ENCODE data around the gene CDA. TPM values are rescaled to one million over a fixed set of nuclear protein-coding genes. Genes with fewer than 3 reads are reported as not detected.
A peak's percentile ranks its signal among the peaks of the same experiment; 100 is the strongest.

CDA gene
- total and polyA plus RNA-seq, 2 donors from 2014 or later, result 6.0 to 29.9 TPM

DNA sequence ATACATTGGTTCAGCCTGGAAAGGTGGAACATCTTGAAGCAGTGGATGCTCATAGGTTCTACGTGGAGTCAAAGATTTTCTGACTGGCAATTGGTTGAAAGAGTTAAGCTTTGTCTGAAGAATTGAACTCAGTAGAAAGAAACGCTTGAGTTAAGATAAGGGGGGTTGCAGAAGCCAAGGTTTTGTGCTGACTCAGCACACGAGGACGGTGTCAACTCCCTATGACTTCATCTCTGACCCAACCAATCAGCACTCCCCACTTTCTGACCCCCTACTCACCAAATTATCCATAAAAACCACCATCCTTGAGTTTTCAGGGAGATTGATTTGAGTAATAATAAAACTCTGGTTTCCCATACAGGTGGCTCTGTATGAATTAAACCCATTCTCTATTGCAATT, 41.8 kb downstream of the CDA start:
- no peak overlapping the region for H3K9ac ChIP-seq (ENCODE audit: low read length in 3 of 3)
- H3K9me3 ChIP-seq (ENCODE audit: control insufficient read depth in 2 of 3, insufficient read depth in 1 of 3, low read length in 3 of 3), result no peaks in the 10 kb centered on the region
- TF ChIP-seq CTCF (IDR thresholded peaks at IDR 0.05; ENCODE audit: borderline replicate concordance, extremely low read depth, insufficient read depth), result no peak
- DNase-seq (no peak), FAIRE-seq (no peak)
- no peak overlapping the region for H3K4me3 ChIP-seq (ENCODE audit: low read length in 3 of 3)
- H3K27ac ChIP-seq (ENCODE audit: low read depth in 2 of 2, low read length in 2 of 2), result no peak overlapping the region
- H3K36me3 ChIP-seq (ENCODE audit: control insufficient read depth in 2 of 3, insufficient read depth in 3 of 3, low read length in 3 of 3), result no peaks in the 10 kb centered on the region
- H3K4me1 ChIP-seq (ENCODE audit: control insufficient read depth in 2 of 3, insufficient read depth in 2 of 3, low read depth in 1 of 3, low read length in 3 of 3), result peaks cover 0 to 9% (median 6%) of the 10 kb centered on the region in 3 donors
- intact Hi-C loops (cut with DNase I), result no loop called here
- no peaks in the 10 kb centered on the region for H3K27me3 ChIP-seq (ENCODE audit: control insufficient read depth, insufficient read depth, low read length)

GRCh38 chr1:20632386-20632785, 43.5 kb downstream of the CDA start:
- DNase-seq (no peak), FAIRE-seq (no peak)
- TF ChIP-seq CTCF (IDR thresholded peaks at IDR 0.05; ENCODE audit: borderline replicate concordance, extremely low read depth, insufficient read depth), result no peak
- H3K4me1 ChIP-seq (ENCODE audit: control insufficient read depth in 2 of 3, insufficient read depth in 2 of 3, low read depth in 1 of 3, low read length in 3 of 3), result peaks cover 0 to 9% (median 6%) of the 10 kb centered on the region in 3 donors
- peak overlapping the region in 1 of 3 donors; percentile 85 for H3K4me3 ChIP-seq (ENCODE audit: low read length in 3 of 3)
- H3K27me3 ChIP-seq (ENCODE audit: control insufficient read depth, insufficient read depth, low read length), result no peaks in the 10 kb centered on the region
- H3K9ac ChIP-seq (ENCODE audit: low read length in 3 of 3), result no peak overlapping the region
- no peak overlapping the region for H3K27ac ChIP-seq (ENCODE audit: low read depth in 2 of 2, low read length in 2 of 2)
- intact Hi-C loops (cut with DNase I), result no loop called here
- no peaks in the 10 kb centered on the region for H3K9me3 ChIP-seq (ENCODE audit: control insufficient read depth in 2 of 3, insufficient read depth in 1 of 3, low read length in 3 of 3)
- peaks cover 0 to 7% (median 3%) of the 10 kb centered on the region in 3 donors for H3K36me3 ChIP-seq (ENCODE audit: control insufficient read depth in 2 of 3, insufficient read depth in 3 of 3, low read length in 3 of 3)

GRCh38 chr1:20633190-20634064, 44.5 kb downstream of the CDA start, which contains the start of gene PINK1:
TSS of gene PINK1 (plus strand) at chr1:20633458. CDS start at chr1:20633549, 91 bp downstream.
- Histone ChIP-seq H3K9ac (ENCODE audit: low read length in 3 of 3) (peak within 1 kb of the TSS; percentile 58 to 95 (median 79)), H3K27me3 (ENCODE audit: control insufficient read depth, insufficient read depth, low read length) (no peaks in the 10 kb centered on the region), H3K4me1 (ENCODE audit: control insufficient read depth in 2 of 3, insufficient read depth in 2 of 3, low read depth in 1 of 3, low read length in 3 of 3) (peaks cover 0 to 9% (median 6%) of the 10 kb centered on the region in 3 donors), H3K36me3 (ENCODE audit: control insufficient read depth in 2 of 3, insufficient read depth in 3 of 3, low read length in 3 of 3) (peaks cover 0 to 17% (median 10%) of the 10 kb centered on the region in 3 donors), H3K4me3 (ENCODE audit: low read length in 3 of 3) (peak within 1 kb of the TSS; percentile 69 to 85 (median 72)), H3K27ac (ENCODE audit: low read depth in 2 of 2, low read length in 2 of 2) (peak within 1 kb of the TSS; percentile 85), H3K9me3 (ENCODE audit: control insufficient read depth in 2 of 3, insufficient read depth in 1 of 3, low read length in 3 of 3) (no peaks in the 10 kb centered on the region)
- FAIRE-seq (no peak), DNase-seq (peak; percentile 91 to 93 (median 92))
- TF ChIP-seq CTCF (IDR thresholded peaks at IDR 0.05; ENCODE audit: borderline replicate concordance, extremely low read depth, insufficient read depth), result peak; percentile 98
- intact Hi-C loops (cut with DNase I), result no loop called here

All from kidney (tissue), 14 donors.